SJCRH30 (cell line): ENCODE measurements around the gene PNP. TPM values are rescaled to one million over a fixed set of nuclear protein-coding genes. Genes with fewer than 3 reads are reported as not detected.
"Not testable (repeated sequence)": the region's sequence is repeated elsewhere in the genome, so short reads cannot be mapped to it uniquely, and the experiment has no call there.

Experiments
- DNase-seq, 2 experiments: peaks; one replicate each; pipeline ENCODE4 v3.0.0-alpha.2; 2015 to 2020
- H3K27ac ChIP-seq: fragments of 250-450 bp; sonication (Bioruptor Pico); 2 replicates; pipeline ENCODE4 v1.5.1; 2020; ENCODE audit warnings: mild to moderate bottlenecking, moderate library complexity
- H3K27me3 ChIP-seq: fragments of 250-450 bp; sonication (Bioruptor Pico); 2 replicates; pipeline ENCODE4 v1.5.1; 2020; ENCODE audit warnings: mild to moderate bottlenecking, moderate library complexity
- H3K36me3 ChIP-seq: fragments of 250-450 bp; sonication (Bioruptor Pico); 2 replicates; pipeline ENCODE4 v1.5.1; 2020; ENCODE audit warnings: mild to moderate bottlenecking, moderate library complexity
- H3K4me1 ChIP-seq: fragments of 250-450 bp; sonication (Bioruptor Pico); 2 replicates; pipeline ENCODE4 v1.5.1; 2020; ENCODE audit warnings: mild to moderate bottlenecking, moderate library complexity
- H3K4me3 ChIP-seq: fragments of 250-450 bp; sonication (Bioruptor Pico); 2 replicates; pipeline ENCODE4 v1.5.1; 2020; ENCODE audit warnings: mild to moderate bottlenecking, moderate library complexity
- H3K9me3 ChIP-seq: fragments of 250-450 bp; sonication (Bioruptor Pico); replicated peaks from 2 replicates; pipeline ENCODE4 v1.5.1; 2020; ENCODE audit warnings: mild to moderate bottlenecking, moderate library complexity
- total RNA-seq: library from RNA; depleted of rRNA; stranded (reverse); fragments of >200 nt; shearing (Covaris generic); gene quantifications from 2 replicates; pipeline ENCODE4 v1.2.3, GENCODE V29; 2014

Gene PNP
- total RNA-seq, 1 experiment from 2014 or later, result 36.8 TPM

DNA sequence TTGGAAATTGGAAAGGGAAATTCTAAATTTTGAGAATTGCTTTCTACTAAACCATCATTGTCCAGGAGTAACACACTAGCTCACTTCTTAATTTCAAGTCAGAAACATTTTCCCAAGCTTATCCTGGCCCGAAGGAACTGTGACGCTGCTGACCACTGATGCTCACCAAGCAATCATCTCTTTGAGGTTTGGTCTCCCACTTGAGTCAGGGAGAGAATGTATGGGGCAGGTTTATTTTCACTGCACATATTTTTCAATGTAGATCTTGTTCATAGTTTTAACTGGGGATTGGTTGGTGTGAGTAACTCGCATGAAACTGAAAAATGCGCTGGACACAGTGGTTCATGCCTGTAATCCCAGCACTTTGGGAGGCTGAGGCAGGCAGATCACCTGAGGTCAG, 23.3 kb downstream of the PNP start:
- Histone ChIP-seq H3K27ac (no peak overlapping the region), H3K4me3 (no peak overlapping the region), H3K4me1 (peaks cover 6% of the 10 kb centered on the region; the same call in 1 of the 2 replicates), H3K36me3 (no peaks in the 10 kb centered on the region), H3K27me3 (no peaks in the 10 kb centered on the region; the same call in 1 of the 2 replicates), H3K9me3 (no peaks in the 10 kb centered on the region)
- no peak for DNase-seq

DNA sequence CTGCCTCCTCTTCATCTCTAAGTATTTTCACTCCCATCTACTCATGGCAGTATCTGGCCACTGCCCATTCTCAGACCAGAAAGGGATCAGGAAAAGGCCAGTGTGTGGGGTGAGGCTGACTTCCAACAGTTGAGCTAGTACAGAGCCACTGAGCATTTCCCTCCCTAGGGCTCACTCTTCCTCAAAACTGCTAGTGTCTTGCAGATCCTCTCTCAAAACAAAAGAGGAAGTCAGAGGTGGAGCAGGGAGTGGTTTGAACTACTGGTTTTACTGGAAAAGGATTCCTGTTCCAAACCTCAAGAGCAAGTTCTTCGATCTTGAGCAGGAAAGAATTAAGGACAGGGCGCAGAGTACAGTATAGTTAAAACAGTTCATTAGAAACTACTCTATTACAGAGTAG, 24.4 kb downstream of the PNP start:
- no peak for DNase-seq
- H3K27ac ChIP-seq, result no peak overlapping the region
- no peak overlapping the region for H3K4me3 ChIP-seq
- peaks cover 6% of the 10 kb centered on the region; the same call in 1 of the 2 replicates for H3K4me1 ChIP-seq
- no peaks in the 10 kb centered on the region; the same call in 1 of the 2 replicates for H3K27me3 ChIP-seq
- no peaks in the 10 kb centered on the region for H3K36me3 ChIP-seq
- no peaks in the 10 kb centered on the region for H3K9me3 ChIP-seq

DNA sequence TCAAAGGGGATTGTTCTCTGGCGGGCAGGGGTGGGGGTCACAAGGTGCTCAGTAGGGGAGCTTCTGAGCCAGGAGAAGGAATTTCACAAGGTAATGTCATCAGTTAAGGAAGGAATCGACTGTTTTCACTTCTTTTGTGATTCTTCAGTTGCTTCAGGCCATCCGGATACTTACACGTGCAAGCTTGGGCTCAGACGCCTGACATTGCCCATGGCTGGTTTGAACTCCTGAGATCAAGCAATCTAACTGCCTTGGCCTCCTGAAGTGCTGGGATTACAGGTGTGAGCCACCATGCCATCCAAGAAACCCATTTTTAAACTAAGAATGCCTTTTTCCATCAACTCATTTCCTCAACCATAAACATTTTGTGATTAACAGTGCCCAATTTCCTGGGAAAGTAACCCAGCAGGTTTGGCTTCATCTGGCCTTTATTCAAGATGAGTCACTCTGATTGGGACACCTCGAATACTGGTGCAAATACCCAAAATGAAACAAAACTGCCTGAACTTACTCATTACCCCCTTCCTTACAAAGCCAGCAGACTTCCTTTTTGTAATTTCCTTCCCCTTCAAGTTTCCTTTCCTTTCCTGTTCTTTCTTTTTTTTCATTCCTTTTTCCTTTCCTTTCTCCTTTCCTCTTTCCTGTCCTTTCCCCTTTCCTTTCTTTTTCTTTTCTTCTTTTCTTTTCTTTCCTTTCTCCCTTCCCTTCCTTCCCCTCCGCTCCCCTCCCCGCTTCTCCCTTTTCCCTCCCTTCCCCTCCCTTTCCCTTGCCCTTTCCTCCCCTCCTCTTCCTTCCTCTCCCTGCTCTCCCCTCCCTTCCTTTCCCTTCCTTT, 25.9 kb downstream of the PNP start:
- Histone ChIP-seq H3K9me3 (no peaks in the 10 kb centered on the region), H3K36me3 (no peaks in the 10 kb centered on the region), H3K4me1 (no peaks in the 10 kb centered on the region), H3K4me3 (no peak overlapping the region), H3K27ac (no peak overlapping the region), H3K27me3 (no peaks in the 10 kb centered on the region; the same call in 1 of the 2 replicates)
- no peak for DNase-seq

DNA sequence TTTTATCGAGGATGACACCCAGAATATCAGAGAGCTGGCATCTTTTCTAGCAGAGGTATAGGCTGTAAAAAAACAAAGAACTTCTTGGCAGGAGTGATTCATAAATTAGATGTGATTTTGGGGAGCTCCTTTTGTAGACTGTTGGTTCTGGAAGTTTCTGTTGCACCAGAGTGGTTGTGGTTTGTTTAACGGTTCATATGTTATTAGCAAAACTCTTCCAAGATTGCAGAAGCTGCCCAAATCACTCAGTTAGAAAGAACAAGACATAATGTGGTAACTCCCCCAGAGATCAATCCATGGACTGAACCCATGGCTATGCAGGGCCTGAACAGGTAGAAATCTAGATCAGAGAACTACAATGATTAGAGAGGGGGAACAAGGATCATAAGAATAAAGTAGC, 29.4 kb downstream of the PNP start:
- Histone ChIP-seq H3K27ac (no peak overlapping the region), H3K4me1 (no peaks in the 10 kb centered on the region), H3K36me3 (no peaks in the 10 kb centered on the region), H3K4me3 (no peak overlapping the region), H3K9me3 (no peaks in the 10 kb centered on the region), H3K27me3 (no peaks in the 10 kb centered on the region; the same call in 1 of the 2 replicates)
- no peak for DNase-seq

DNA sequence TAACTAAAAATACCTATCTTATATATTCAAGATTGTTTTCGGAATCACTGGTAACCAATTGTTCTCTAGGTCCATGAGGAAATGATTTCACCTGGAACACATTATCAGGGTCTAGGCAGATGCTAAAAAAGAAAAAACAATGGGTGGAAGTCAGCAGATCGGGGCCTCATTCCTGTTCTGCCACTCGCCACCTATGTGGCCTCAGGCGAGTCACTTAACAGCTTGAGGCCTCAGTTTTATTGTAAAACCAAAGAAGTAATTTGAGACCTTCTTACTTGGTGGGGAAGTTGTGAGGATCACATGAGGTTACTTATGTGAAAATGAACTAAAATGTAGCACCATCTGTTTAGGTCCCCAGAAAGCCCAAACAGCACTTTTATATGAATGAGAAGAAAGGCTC, 29.9 kb downstream of the PNP start:
- no peaks in the 10 kb centered on the region for H3K9me3 ChIP-seq
- no peak overlapping the region for H3K27ac ChIP-seq
- DNase-seq, result no peak
- no peak overlapping the region for H3K4me3 ChIP-seq
- H3K27me3 ChIP-seq, result no peaks in the 10 kb centered on the region
- no peaks in the 10 kb centered on the region for H3K36me3 ChIP-seq
- H3K4me1 ChIP-seq, result no peaks in the 10 kb centered on the region

DNA sequence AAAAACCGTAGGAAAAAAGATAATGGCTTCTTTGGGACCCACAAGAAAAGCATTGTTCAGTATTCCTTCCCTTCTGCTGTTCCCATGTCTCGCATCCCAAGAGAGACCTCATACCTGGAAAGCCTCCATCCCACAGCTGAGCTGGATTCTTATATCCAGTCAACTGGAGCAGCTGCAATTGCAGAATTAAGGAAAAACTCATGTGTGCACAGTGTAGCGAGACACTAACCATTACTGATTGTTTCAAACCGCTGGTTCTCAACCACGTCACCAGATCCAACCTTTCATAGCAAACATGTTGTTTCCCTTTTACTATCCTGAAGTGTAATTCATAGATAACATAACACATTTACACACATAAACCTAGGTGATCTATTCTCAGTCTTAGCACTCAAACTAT, 30.7 kb downstream of the PNP start:
- no peak for DNase-seq
- Histone ChIP-seq H3K36me3 (no peaks in the 10 kb centered on the region), H3K4me1 (no peaks in the 10 kb centered on the region), H3K27me3 (no peaks in the 10 kb centered on the region), H3K4me3 (no peak overlapping the region), H3K27ac (no peak overlapping the region), H3K9me3 (no peaks in the 10 kb centered on the region)

DNA sequence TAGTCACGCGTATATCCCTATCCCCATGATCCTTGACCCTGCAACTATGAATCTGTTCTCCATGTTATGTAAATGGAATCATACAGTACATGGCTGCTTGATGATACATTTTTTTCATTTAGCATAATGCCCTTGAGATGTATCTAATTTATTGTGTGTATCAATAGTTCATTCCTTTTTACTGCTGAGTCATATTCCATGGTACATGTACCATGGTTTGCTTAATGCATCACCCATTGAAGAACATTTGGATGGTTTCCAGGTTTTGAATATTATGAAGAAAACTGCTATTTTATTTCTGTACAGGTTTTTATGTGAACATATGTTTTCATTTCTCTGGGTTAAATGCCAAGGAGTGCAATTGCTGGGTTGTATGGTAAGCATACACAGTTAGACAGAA, 32.1 kb downstream of the PNP start:
- DNase-seq, result no peak
- Histone ChIP-seq H3K4me3 (no peak overlapping the region), H3K9me3 (no peaks in the 10 kb centered on the region), H3K36me3 (no peaks in the 10 kb centered on the region), H3K4me1 (no peaks in the 10 kb centered on the region), H3K27me3 (no peaks in the 10 kb centered on the region), H3K27ac (no peak overlapping the region)

DNA sequence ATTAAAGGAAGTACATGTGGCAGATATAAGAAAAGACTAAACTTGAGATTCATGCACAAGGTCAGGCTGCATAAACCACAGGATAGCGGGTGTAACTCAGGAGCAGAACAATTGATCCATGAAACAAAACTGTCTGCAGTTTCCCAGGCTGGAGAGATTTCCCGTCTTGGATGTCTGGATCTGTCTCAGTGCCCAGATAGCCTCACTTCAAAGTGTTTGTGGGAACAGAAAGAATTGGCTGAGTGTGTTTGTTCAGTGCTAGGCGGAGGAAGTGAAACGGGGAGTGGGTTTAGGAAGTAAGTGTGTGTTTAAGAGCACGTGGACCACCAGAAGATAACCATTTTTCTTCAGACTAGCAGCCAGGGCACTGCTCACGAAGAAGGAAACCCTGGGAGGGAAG, 34.7 kb downstream of the PNP start:
- Histone ChIP-seq H3K4me1 (no peaks in the 10 kb centered on the region), H3K27me3 (no peaks in the 10 kb centered on the region), H3K9me3 (no peaks in the 10 kb centered on the region), H3K36me3 (no peaks in the 10 kb centered on the region), H3K27ac (no peak overlapping the region), H3K4me3 (no peak overlapping the region)
- no peak for DNase-seq

DNA sequence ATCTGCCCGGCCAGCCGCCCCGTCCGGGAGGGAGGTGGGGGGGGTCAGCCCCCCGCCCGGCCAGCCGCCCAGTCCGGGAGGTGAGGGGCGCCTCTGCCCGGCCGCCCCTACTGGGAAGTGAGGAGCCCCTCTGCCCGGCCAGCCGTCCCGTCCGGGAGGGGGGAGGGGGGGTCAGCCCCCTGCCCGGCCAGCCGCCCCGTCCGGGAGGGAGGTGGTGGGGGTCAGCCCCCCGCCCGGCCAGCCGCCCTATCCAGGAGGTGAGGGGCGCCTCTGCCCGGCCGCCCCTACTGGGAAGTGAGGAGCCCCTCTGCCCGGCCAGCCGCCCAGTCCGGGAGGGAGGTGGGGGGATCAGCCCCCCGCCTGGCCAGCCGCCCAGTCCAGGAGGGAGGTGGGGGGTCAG, 37.1 kb downstream of the PNP start:
- H3K36me3 ChIP-seq, H3K4me1 ChIP-seq, DNase-seq, H3K4me3 ChIP-seq, H3K27me3 ChIP-seq, H3K9me3 ChIP-seq, H3K27ac ChIP-seq: not testable (repeated sequence)

DNA sequence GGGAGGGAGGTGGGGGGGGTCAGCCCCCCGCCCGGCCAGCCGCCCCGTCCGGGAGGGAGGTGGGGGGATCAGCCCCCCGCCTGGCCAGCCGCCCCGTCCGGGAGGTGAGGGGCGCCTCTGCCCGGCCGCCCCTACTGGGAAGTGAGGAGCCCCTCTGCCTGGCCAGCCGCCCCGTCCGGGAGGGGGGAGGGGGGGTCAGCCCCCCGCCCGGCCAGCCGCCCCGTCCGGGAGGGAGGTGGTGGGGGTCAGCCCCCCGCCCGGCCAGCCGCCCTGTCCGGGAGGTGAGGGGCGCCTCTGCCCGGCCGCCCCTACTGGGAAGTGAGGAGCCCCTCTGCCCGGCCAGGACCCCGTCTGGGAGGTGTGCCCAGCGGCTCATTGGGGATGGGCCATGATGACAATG, 37.5 kb downstream of the PNP start:
- not testable (repeated sequence) for H3K4me1 ChIP-seq, H3K4me3 ChIP-seq, H3K27me3 ChIP-seq, H3K27ac ChIP-seq, H3K9me3 ChIP-seq, H3K36me3 ChIP-seq, DNase-seq

DNA sequence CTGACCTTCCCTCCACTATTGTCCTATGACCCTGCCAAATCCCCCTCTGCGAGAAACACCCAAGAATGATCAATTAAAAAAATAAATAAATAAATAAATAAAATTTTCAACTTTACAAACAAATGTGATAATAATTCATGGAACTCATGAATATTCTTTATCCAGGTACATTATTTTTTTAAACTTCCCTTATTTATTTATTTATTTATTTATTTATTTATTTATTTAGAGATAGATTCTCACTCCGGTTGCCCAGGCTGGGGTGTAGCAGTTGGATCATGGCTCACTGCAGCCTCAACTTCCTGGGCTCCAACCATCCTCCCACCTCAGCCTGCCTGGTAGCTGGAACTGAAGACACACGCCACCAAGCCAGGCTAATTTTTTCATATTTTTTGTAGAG, 38.3 kb downstream of the PNP start:
- H3K27me3 ChIP-seq, H3K4me1 ChIP-seq, H3K36me3 ChIP-seq, H3K9me3 ChIP-seq, DNase-seq, H3K4me3 ChIP-seq, H3K27ac ChIP-seq: not testable (repeated sequence)

DNA sequence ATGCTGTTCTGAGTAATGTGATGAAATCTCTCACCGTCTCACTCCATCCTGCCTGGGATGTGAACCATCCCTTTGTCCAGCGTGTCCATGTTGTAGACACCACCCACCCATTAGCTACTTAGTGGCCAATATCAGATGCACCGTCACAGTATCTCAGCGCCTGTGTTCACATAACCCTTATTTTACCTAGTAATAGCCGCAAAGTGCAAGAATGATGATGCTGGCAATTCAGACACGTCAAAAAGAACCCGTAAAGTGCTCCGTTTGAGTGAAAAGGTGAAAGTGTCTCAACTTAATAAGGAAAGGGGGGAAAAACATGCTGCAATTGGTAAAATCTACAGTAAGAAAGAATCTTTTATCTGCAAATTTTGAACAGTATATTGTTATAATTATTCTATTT, 39.2 kb downstream of the PNP start:
- no peak overlapping the region for H3K27ac ChIP-seq
- no peaks in the 10 kb centered on the region for H3K4me1 ChIP-seq
- H3K4me3 ChIP-seq, result no peak overlapping the region
- no peaks in the 10 kb centered on the region for H3K9me3 ChIP-seq
- no peaks in the 10 kb centered on the region for H3K27me3 ChIP-seq
- H3K36me3 ChIP-seq, result no peaks in the 10 kb centered on the region
- no peak for DNase-seq

DNA sequence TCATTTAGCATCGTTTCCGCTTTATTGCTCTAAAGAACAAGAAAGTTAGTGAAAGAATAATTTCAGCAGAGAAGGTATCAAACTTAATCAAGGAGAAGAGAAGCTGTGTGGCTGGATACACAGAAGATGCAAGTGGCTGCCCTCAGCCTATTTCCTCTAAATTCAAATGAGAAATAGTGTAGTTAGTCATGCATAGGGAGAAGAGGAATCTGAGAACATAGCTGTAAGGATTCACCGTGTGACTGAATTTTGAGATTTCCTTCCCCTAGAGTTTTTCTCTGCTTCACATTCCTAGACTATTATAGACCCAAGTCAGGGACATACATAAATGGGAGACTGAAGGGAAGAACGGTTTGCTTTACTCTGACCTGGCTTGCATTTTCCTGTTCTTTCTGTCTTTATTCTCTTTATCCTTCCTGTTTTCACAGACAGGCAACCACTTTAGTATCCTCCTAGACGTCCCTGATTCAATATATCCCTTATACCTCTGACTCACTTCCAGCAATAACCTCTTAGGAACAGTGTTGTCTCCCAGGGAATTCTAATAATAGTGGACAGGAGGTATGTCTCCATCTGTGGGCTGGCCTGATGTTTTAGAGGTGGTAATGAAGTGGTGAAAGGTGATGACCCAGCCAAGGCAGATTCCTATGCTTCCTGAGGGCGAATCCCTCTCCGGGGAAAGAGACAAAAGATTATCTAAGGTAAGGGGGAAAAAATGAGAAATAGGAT, 43.1 kb downstream of the PNP start:
- Histone ChIP-seq H3K4me1 (no peaks in the 10 kb centered on the region), H3K27ac (no peak overlapping the region), H3K4me3 (no peak overlapping the region), H3K36me3 (no peaks in the 10 kb centered on the region), H3K27me3 (no peaks in the 10 kb centered on the region), H3K9me3 (no peaks in the 10 kb centered on the region)
- no peak for DNase-seq

DNA sequence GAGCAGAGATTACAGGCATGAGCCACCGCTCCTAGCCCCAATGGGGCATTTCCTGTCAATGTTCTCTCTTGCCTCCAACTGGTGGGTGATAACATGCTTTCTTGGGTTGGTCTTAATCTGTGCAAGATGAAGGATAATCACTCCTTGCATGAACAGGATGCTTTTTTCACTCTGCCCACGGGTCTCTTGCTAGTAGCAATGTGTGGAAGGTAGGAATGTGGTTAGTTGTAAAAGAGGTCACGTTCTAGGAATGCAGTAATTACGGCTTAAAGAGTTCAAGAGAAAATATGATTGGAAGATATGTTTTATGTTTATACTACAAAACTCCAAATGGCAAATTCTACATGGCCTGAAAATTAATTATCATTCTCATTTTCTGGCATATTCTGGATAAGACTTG, 46.6 kb downstream of the PNP start:
- no peak for DNase-seq
- Histone ChIP-seq H3K9me3 (no peaks in the 10 kb centered on the region), H3K27me3 (no peaks in the 10 kb centered on the region), H3K4me1 (no peaks in the 10 kb centered on the region), H3K27ac (no peak overlapping the region), H3K4me3 (no peak overlapping the region), H3K36me3 (no peaks in the 10 kb centered on the region)

DNA sequence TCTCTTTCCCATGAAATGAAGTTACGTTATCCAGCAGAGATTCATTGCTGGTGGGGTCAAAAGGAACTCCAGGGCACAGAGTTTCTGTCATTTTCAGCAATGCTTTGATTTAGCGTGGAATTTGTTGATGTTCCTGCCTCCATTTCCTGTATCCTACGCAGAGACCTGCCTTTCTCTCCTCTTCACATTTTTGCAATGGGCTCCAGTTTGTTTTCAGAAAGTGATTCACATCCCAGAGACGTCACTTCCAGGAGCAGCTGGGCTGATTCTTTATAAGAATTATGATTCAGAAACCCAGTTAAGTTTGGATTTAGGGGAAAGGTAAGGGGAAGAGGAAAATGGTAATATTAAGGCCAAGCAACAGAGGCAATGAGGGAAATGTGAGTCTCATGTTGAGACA, 47.7 kb downstream of the PNP start:
- Histone ChIP-seq H3K36me3 (no peaks in the 10 kb centered on the region), H3K27ac (no peak overlapping the region), H3K27me3 (no peaks in the 10 kb centered on the region), H3K4me3 (no peak overlapping the region), H3K9me3 (no peaks in the 10 kb centered on the region), H3K4me1 (no peaks in the 10 kb centered on the region)
- no peak for DNase-seq

DNA sequence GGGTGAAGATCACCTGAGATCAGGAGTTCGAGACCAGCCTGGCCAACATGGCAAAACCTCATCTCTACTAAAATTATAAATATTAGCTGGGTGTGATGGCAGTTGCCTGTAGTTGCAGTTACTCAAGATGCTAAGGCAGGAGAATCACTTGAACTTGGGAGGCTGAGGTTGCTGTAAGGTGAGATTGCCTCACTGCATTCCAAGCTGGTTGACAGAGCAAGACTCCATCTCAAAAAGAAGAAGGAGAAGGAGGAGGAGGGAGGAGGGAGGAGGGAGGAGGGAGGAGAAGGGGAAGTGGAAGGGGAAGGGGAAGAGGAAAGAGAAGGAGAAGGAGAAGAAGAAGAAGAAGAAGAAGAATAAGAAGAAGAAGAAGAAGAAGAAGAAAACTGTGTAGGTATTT, 53.1 kb downstream of the PNP start:
- Histone ChIP-seq H3K4me3 (no peak overlapping the region), H3K4me1 (no peaks in the 10 kb centered on the region), H3K9me3 (no peaks in the 10 kb centered on the region), H3K27ac (no peak overlapping the region), H3K36me3 (no peaks in the 10 kb centered on the region), H3K27me3 (no peaks in the 10 kb centered on the region)
- no peak for DNase-seq
